ENCODE data around the gene SCRT2.

SCRT2 gene

DNA sequence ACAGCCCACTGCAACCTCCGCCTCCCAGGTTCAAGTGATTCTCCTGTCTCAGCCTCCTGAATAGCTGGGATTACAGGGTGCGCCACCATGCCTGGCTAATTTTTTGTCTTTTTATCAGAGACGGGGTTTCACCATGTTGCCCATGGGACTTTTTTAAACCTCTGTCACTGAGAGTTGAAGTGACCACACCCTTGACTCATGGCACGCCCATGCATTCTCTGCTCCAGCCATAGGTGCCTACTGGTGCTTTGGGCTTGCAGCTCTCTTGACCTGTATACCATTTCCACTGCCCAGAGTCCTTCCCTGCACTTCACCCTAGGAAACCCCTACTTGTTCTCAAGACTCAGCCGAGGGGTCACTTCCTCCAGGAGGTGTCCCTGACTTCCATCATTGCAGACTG lies 2.4 kb upstream of the SCRT2 start:
- TF ChIP-seq, protein P1, sequence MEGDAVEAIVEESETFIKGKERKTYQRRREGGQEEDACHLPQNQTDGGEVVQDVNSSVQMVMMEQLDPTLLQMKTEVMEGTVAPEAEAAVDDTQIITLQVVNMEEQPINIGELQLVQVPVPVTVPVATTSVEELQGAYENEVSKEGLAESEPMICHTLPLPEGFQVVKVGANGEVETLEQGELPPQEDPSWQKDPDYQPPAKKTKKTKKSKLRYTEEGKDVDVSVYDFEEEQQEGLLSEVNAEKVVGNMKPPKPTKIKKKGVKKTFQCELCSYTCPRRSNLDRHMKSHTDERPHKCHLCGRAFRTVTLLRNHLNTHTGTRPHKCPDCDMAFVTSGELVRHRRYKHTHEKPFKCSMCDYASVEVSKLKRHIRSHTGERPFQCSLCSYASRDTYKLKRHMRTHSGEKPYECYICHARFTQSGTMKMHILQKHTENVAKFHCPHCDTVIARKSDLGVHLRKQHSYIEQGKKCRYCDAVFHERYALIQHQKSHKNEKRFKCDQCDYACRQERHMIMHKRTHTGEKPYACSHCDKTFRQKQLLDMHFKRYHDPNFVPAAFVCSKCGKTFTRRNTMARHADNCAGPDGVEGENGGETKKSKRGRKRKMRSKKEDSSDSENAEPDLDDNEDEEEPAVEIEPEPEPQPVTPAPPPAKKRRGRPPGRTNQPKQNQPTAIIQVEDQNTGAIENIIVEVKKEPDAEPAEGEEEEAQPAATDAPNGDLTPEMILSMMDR (IDR thresholded peaks at IDR 0.05): no peak
- no peak for TF ChIP-seq ZFX (IDR thresholded peaks at IDR 0.05; ENCODE audit: borderline replicate concordance)

DNA sequence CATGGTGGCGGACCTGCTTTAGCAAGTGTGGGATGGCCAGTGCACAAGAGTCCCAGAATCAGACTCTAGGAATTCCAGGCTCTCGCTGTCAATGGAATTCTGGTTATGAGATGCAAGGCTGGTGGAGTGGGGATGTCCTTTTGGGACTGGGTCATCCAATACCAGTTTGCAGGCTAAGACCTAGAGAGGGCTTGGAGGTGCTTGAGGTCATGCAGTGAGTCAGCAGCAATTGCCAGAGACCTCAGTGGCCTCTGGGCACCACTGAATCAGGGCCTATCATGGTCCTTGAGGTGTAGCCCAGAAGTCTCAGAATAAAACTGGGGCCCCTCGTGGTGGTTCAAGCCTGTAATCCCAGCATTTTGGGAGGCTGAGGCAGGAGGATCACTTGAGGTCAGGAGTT lies 1.4 kb upstream of the SCRT2 start:
- no peak overlapping the region for H3K27ac ChIP-seq
- TF ChIP-seq ZFX (IDR thresholded peaks at IDR 0.05; ENCODE audit: borderline replicate concordance): no peak

More for the DNA sequence above, 2.4 kb upstream of the SCRT2 start:
- no peak overlapping the region for H3K27ac ChIP-seq

DNA sequence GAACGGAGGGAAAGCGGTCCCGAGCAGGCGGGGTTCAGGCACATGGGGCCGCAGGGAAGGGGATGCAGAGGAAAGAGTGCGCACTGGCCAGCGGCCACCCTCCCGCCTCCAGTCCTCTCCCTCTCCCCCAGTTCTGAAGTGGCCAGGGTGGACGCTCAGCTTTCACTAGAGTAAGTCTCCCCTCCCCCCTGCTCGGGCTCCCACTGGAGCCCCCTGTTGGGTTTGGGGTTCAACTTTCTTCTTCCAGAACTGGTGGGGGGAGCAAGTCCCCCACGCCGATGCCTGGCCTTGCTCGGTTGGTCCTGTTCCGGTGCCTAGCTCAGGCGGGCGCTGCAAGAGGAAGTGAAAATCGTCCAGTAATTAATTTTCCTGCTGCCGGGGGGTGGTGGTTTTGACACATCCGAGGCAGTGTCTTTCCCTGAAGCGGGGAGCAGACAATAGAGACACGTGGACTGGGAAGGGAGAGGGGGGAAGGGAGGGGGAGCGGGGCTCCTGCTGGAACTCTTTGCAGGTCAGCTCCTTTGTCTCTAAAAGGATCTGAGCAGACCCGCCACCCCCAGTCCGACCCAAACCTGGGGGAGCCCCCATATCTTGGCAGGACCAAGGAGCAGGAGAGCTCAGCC lies 824 bp upstream of the SCRT2 start:
- H3K27ac ChIP-seq: peak overlapping the region; percentile 70
- TF ChIP-seq, protein P1 (IDR thresholded peaks at IDR 0.05): no peak
- no peak for TF ChIP-seq ZFX (IDR thresholded peaks at IDR 0.05; ENCODE audit: borderline replicate concordance)

DNA sequence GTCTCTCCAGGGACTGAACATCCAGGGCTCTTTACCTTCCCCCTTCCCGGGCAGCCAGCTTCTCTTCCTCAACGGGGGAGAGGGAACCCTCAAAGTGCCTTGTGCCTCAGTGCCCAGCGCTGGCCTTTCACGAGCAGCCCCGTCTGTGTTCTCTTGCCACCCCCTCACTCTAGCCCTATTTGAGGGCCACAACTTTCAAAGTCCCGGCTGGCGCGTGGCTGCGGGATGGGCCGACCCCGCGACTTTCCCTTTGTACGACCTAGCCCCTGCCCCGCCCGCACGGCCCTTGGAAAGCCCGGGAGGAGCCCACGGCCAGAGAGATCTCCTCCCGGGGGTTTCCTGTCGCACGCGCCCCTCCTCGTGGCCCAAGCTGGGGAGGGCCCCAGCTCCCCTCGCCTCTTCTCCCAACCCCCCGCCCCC lies 559 bp downstream of the SCRT2 start:
- TF ChIP-seq, protein P1 (IDR thresholded peaks at IDR 0.05): no peak
- no peak for TF ChIP-seq ZFX (IDR thresholded peaks at IDR 0.05; ENCODE audit: borderline replicate concordance)
- H3K27ac ChIP-seq: peak overlapping the region; percentile 70

DNA sequence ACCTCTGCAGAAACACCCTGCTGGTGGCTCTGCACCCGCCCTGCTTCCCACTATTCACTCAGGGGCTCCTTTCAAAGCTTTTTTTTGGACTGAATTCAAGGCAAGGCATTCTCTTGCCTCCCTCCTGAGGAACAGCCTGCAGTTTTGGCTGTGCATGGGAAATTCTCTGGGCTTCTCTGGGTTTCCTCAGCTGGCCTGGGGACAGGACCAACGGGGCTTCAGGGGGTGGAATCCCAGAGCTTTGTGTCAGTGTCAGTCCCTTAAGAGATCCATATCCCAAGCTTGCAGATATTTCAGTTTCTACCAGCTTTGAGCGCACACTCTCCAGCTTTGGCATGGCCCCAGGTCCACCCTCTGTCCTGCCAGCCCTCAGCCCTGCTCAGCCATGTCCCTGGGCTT lies 2.0 kb downstream of the SCRT2 start:
- no peak for TF ChIP-seq ZFX (IDR thresholded peaks at IDR 0.05; ENCODE audit: borderline replicate concordance)
- TF ChIP-seq, protein P1 (IDR thresholded peaks at IDR 0.05): no peak
- H3K27ac ChIP-seq: peak overlapping the region; percentile 70

DNA sequence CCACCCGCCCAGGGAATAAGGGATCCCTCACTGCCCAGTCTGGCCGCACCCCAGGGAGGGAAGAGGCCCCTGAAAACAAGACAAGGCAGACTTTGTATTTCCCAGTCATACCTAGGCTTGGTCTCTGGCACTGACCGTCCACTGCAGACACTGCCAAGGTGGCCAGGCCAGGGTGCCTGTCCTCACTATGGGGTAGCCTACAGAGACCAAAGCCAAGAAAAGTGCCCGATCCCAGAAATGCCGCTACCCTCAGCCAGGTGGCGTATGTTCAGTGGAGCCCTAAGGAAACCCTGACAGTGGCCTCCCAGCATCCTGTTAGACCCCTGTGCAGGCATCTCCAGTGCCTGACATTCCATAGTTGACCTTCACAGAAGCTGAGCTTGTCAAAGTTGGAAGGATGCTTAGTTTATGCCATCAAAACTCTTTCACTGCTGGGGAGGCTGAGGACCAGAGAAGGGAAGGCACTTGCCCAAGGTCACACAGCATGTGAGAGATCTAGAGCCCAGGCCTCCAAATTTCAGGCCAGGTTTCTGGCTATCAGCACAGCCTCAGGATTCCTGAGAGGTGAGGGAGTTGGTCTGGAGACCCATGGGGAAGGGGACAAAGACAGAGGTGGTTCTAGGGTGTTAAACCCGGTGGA lies 2.5 kb downstream of the SCRT2 start:
- TF ChIP-seq, protein P1 (IDR thresholded peaks at IDR 0.05): peak; percentile 68
- TF ChIP-seq ZFX (IDR thresholded peaks at IDR 0.05; ENCODE audit: borderline replicate concordance): no peak
- H3K27ac ChIP-seq: peak overlapping the region; percentile 70

DNA sequence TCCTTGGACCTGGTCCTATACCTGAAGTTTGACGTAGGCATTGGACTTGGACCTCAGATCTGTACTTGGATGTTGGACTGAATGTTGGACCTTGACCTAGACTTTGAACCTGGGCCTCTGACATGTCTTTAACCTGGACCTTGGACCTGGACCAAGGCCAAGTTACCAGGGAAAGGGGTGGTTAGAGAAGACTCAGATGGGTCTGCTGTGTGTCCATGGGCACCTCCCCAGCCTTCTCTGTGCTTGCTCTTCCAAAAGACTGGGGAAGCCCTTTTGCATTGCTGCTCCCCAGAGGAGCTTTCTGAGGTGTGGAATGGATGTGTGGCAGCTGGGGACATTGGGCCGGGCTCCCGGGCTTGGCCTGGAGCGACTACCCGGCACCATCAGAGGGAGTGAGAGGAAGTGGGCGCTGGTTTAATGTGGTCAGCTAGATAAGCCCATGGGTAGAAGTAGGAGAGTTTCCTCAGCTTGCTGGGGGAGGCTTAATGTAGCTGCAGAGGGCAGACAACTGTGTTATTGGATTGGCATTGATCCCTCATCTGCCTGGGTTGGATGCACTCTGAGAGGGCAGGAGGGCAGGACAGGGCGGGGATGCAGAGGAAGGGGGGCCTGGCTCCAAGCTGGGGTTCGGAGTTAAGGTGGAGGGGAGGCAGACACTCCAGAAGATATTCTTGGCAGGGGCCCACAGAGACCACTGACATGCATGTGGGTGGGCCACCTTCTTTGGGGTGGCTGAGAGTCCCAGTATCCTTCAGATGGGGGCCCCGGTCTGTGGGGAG lies 4.2 kb downstream of the SCRT2 start:
- peak overlapping the region; percentile 70; the same call in 1 of the 2 replicates for H3K27ac ChIP-seq
- no peak for TF ChIP-seq ZFX (IDR thresholded peaks at IDR 0.05; ENCODE audit: borderline replicate concordance)
- TF ChIP-seq, protein P1 (IDR thresholded peaks at IDR 0.05): no peak

Data from 22Rv1 (cell line).